Mucosa of descending colon (tissue), 3 donors: ENCODE results near the gene RNF4. TPM values are rescaled to one million over a fixed set of nuclear protein-coding genes. Genes with fewer than 3 reads are reported as not detected.

ENCODE experiments used
- ATAC-seq: fragments of 200-7000 bp; cut with Tn5 transposase; one replicate; pipeline ENCODE4 v1.9.1; 2020; ENCODE audit warnings: mild to moderate bottlenecking, moderate library complexity
- DNase-seq, 3 donors: peaks; one replicate each; pipeline ENCODE4 v3.0.0-alpha.2; 2020
- H3K36me3 ChIP-seq: fragments of 200-600 bp; one replicate; pipeline ENCODE4 v1.8.0; 2021; ENCODE audit warnings: low read depth, mild to moderate bottlenecking
- H3K4me1 ChIP-seq: fragments of 200-600 bp; one replicate; pipeline ENCODE4 v1.8.0; 2021; ENCODE audit warnings: low read depth, mild to moderate bottlenecking
- H3K4me3 ChIP-seq: fragments of 200-600 bp; one replicate; pipeline ENCODE4 v1.8.0; 2021; ENCODE audit warnings: mild to moderate bottlenecking
- H3K9me3 ChIP-seq: fragments of 200-600 bp; one replicate; pipeline ENCODE4 v1.8.0; 2021; ENCODE audit warnings: mild to moderate bottlenecking
- intact Hi-C, 2 donors: fragments of 100-400 bp; cut with DNase I in 1 of 2; cut with micrococcal nuclease in 1 of 2; formaldehyde crosslinking; loops; one replicate each; pipeline versions ENCODE4 v1.11.0 to v1.11.1; 2022; cut with DNase I, micrococcal nuclease
- total RNA-seq, 3 donors: library from RNA; stranded (reverse); fragmentation: NEBNext Ultra II Directional in 2 of 3; extraction: Animal tissue kit (Norgen Biotek cat#: 25700) in 2 of 3; gene quantifications; one replicate each; pipeline versions ENCODE4 v1.2.1 to v1.2.4, GENCODE V29; 2021 to 2023
- TF ChIP-seq, protein P1 (sequence below): fragments of 200-600 bp; IDR thresholded peaks from one replicate; pipeline ENCODE4 v1.8.0; 2022; ENCODE audit warnings: antibody characterized with exemption, mild to moderate bottlenecking
- donor health status: DM: no; HTN: no; CAD: no; lungs with moderate emphysema.
- donor health status: DM: no; HTN: no; CAD: no.
- donor health status: DM: no; HTN: yes; CAD: no.

The RNF4 gene
- total RNA-seq, 3 donors from 2014 or later: 48.0 to 55.1 (median 51.9) TPM

DNA sequence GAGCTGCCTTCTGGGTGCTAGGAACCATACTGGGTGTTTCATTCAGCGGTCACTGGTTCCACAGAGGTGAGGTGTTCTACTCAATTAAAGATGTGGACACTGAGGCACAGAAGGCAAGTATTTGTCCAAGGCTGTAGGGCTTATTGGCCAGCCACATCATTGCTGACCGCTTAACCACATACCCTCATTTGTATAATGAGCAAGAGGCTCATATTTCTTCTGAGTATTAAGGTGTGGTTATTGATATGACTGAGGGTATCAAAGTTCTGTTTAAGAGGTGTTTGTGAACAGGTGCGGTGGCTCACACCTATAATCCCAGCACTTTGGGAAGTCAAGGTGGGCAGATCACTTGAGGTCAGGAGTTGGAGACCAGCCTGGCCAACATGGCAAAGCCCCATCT, 14.3 kb downstream of the RNF4 start:
- intact Hi-C loops: no loop called here
- H3K9me3 ChIP-seq: no peaks in the 10 kb centered on the region
- H3K4me3 ChIP-seq: no peak overlapping the region
- no peak for DNase-seq
- TF ChIP-seq, protein P1, sequence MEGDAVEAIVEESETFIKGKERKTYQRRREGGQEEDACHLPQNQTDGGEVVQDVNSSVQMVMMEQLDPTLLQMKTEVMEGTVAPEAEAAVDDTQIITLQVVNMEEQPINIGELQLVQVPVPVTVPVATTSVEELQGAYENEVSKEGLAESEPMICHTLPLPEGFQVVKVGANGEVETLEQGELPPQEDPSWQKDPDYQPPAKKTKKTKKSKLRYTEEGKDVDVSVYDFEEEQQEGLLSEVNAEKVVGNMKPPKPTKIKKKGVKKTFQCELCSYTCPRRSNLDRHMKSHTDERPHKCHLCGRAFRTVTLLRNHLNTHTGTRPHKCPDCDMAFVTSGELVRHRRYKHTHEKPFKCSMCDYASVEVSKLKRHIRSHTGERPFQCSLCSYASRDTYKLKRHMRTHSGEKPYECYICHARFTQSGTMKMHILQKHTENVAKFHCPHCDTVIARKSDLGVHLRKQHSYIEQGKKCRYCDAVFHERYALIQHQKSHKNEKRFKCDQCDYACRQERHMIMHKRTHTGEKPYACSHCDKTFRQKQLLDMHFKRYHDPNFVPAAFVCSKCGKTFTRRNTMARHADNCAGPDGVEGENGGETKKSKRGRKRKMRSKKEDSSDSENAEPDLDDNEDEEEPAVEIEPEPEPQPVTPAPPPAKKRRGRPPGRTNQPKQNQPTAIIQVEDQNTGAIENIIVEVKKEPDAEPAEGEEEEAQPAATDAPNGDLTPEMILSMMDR: no peak
- ATAC-seq: no peak
- H3K36me3 ChIP-seq: no peaks in the 10 kb centered on the region
- peaks cover 80% of the 10 kb centered on the region for H3K4me1 ChIP-seq

DNA sequence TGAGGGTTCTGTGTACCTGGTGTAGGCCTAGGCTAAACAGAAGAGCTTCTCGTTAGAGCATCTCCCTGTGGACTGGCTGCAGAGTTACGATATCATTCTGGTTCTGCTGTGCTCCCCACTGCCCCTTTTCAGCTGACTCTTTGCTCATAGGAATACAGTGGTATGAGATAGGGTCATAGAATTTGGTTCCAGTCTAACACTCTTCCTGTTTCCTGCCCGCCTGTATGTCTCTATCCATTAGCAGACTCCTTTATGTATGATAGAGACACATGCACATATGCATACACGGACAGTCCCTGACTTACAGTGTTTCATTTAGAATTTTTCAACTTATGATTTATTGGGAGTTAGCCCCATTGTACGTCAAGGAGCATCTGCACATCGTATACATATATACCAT, 15.3 kb downstream of the RNF4 start:
- TF ChIP-seq, protein P1: no peak
- Histone ChIP-seq H3K9me3 (no peaks in the 10 kb centered on the region), H3K4me3 (no peak overlapping the region), H3K36me3 (no peaks in the 10 kb centered on the region), H3K4me1 (peaks cover 71% of the 10 kb centered on the region)
- no peak for ATAC-seq
- intact Hi-C loops: no loop called here
- no peak for DNase-seq

DNA sequence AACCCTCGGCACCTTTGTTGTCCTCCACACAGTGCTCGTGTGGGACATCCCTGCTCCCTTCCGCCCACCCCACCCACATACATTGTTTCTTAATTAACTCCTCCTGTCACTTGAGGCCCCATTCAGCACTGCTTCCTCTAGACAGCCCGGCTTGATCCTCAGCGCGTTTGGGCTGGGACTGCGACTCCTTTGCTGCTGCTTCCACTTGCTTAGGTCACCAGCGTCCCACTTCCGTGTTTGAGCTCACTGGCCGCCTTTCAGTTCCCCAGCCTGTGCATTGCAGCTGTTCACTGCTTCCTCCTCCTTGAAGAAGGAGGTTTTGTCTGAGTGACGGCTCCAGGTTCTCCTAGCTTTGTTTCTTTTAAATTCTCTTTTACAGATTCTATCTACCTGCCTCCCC, 16.1 kb downstream of the RNF4 start:
- no peaks in the 10 kb centered on the region for H3K9me3 ChIP-seq
- no peak overlapping the region for H3K4me3 ChIP-seq
- intact Hi-C loops: no loop called here
- peak; percentile 81 to 88 (median 83) for DNase-seq
- H3K36me3 ChIP-seq: no peaks in the 10 kb centered on the region
- TF ChIP-seq, protein P1: no peak
- ATAC-seq: peak; percentile 92
- H3K4me1 ChIP-seq: peaks cover 68% of the 10 kb centered on the region

DNA sequence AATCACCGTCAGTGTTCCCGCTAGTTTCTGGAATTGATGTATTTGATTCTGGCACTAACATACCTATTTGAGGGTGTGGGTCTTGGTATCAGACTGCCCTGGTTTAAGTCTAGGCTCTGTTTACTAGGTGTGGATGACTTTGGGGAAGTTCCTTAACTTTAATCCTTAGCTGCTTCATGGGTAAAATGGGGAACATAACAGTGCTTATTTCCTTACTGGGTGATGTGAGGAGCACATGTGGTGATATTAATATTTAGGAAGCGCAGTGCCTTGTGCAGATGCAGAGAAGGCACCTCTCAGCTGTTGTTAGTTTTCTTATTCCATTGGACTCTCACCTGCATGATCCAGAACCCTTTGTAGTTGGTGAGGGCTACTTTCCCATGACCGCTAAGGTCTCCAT, 17.1 kb downstream of the RNF4 start:
- H3K9me3 ChIP-seq: no peaks in the 10 kb centered on the region
- TF ChIP-seq, protein P1: no peak
- H3K36me3 ChIP-seq: no peaks in the 10 kb centered on the region
- H3K4me3 ChIP-seq: no peak overlapping the region
- intact Hi-C loops: no loop called here
- H3K4me1 ChIP-seq: peaks cover 67% of the 10 kb centered on the region
- DNase-seq: no peak
- no peak for ATAC-seq

DNA sequence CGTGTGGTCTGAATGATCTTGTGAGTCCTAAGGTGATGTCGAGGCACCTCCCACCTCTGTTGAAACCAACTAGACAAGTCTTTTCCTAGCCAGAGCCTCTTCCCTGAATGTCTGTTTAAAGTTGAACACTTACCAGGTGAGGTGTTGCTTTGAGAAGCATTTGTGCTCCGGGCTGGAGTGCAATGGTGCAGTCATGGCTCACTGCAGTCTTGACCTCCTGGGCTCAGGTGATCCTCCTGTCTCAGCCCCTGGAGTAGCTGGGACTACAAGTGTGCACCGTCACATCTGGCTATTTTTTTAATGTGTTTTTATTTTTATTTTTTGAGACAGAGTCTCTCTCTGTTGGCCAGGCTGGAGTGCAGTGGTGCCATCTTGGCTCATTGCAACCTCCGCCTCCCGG, 18.1 kb downstream of the RNF4 start:
- peaks cover 57% of the 10 kb centered on the region for H3K4me1 ChIP-seq
- ATAC-seq: no peak

More for the DNA sequence above, 18.1 kb downstream of the RNF4 start:
- DNase-seq: no peak
- TF ChIP-seq, protein P1: no peak
- intact Hi-C loops: no loop called here
- Histone ChIP-seq H3K36me3 (no peaks in the 10 kb centered on the region), H3K9me3 (no peaks in the 10 kb centered on the region), H3K4me3 (no peak overlapping the region)
